BLaER1 (cell line): ENCODE measurements around the gene CAMK2A.
"Not testable (repeated sequence)": the region's sequence is repeated elsewhere in the genome, so short reads cannot be mapped to it uniquely, and the experiment has no call there.

Source experiments
- H3K27ac ChIP-seq: shearing (Covaris generic); formaldehyde crosslinking; 2 replicates; pipeline ENCODE4 v1.8.1; 2022
- H3K27me3 ChIP-seq: shearing (Covaris generic); formaldehyde crosslinking; 2 replicates; pipeline ENCODE4 v1.8.1; 2022
- H3K36me3 ChIP-seq: shearing (Covaris generic); formaldehyde crosslinking; 2 replicates; pipeline ENCODE4 v1.8.1; 2022
- H3K4me1 ChIP-seq: shearing (Covaris generic); formaldehyde crosslinking; 2 replicates; pipeline ENCODE4 v1.8.1; 2022
- H3K4me2 ChIP-seq: shearing (Covaris generic); formaldehyde crosslinking; 2 replicates; pipeline ENCODE4 v1.8.1; 2022
- H3K4me3 ChIP-seq: shearing (Covaris generic); formaldehyde crosslinking; 2 replicates; pipeline ENCODE4 v1.8.1; 2022
- H3K9ac ChIP-seq: shearing (Covaris generic); formaldehyde crosslinking; 2 replicates; pipeline ENCODE4 v1.8.1; 2022
- H3K9me3 ChIP-seq: shearing (Covaris generic); formaldehyde crosslinking; 2 replicates; pipeline ENCODE4 v1.8.1; 2022
- H4K20me1 ChIP-seq: shearing (Covaris generic); formaldehyde crosslinking; 2 replicates; pipeline ENCODE4 v1.8.1; 2022
- Cebpa-rat ChIP-seq: shearing (Covaris generic); IDR thresholded peaks from 2 replicates; pipeline ENCODE4 v1.8.1; 2022

The CAMK2A gene

DNA sequence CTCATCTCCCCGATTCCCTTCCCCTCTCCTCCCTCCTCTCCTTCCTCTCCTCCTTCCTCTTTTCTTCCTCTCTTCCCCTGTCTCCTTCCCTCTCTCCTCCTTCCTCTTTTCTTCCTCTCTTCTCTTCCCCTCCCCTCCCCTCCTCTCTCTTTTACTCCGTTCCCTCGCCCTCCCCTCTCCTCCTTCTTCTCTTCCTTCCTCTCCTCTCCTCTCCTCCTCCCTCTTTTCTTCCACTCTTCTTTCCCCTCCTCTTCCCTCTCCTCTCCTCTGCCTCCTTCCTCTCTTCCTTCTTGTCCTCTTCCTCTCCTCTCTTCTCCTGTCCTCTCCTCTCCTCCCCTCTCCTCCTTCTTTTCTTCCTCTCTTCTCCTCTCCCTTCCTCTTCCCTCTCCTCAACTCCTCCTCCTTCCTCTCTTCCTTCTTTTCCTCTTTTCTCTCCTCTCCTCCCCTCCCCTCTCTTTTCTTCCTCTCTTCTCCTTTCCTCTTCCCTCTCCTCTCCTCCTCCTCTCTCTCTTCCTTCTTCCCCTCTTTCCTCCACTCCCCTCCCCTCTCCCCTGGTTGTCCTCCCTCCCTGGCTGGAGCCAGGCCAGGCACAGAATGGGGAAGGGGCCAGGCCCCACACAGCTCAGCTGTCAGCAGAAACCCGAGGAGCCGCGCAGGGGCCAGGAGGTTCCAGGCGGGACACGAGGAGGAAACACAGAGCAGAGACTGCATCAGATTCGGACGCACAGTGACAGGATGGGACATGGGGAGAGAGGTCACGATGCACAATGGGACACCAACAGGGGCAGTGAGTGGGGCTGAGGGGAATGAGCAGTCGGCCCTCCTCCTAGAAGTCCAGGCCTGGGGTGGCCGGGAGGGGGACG is 48.0 kb downstream of the CAMK2A start:
- Histone ChIP-seq H3K36me3 (no peaks in the 10 kb centered on the region), H3K4me1 (no peaks in the 10 kb centered on the region), H3K4me2 (no peak overlapping the region), H3K9ac (no peak overlapping the region), H3K27me3 (no peaks in the 10 kb centered on the region), H3K9me3 (no peaks in the 10 kb centered on the region), H3K4me3 (no peak overlapping the region), H4K20me1 (no peaks in the 10 kb centered on the region), H3K27ac (no peak overlapping the region)
- no peak for TF ChIP-seq Cebpa-rat

DNA sequence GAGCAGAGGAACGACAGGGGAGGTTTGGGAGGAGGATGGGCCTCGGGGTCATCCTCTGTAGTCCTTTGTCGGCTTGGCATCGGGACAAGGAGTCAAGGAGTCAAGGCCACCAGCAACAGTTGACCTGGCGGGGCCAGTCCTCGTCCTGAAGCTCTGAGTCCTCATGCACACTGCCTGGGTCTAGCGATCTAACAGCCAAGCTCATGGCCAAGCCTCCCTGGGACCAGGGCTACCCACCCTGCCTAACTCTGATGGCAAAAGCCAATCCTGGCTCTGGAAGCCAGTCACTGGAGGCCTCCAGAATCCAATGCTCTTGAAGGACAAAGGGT is 49.8 kb downstream of the CAMK2A start:
- Histone ChIP-seq H3K4me1 (peaks cover 13% of the 10 kb centered on the region), H3K27me3 (no peaks in the 10 kb centered on the region), H3K27ac (no peak overlapping the region), H3K9ac (no peak overlapping the region), H3K36me3 (no peaks in the 10 kb centered on the region), H3K4me2 (no peak overlapping the region), H3K4me3 (no peak overlapping the region), H4K20me1 (no peaks in the 10 kb centered on the region), H3K9me3 (no peaks in the 10 kb centered on the region)
- TF ChIP-seq Cebpa-rat: no peak

DNA sequence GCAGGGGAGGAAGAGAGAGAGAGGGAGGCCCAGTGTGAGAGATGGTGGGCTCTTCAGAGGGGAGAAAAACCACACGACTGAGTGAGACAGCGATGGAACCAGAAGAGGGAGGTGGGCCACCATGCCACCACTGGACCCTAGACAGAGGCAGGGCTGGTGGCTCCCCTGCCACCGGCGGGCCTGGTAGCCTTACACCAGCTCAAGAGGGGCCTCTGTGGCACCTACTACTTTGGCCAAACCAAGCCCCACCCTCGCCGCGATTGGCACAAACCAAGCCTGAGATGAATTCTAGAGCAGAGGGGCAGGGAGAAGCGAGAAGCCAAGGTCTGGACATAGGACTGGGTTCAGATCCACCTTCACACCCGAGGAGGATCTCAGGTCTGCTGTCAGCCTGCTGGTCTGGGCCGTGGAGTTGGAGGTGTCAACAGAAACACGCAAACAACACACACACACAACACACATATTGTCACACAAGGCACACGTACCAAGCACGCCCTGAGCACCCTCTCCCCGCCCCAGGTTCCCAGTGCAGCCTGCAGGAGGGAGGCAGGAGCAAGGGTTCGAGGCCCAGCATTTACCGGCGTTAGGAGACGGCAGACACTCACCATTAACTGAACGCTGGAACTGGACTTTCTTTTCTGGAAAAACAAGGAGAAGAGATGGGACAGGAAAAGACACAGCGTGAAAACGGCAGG is 50.3 kb downstream of the CAMK2A start:
- Histone ChIP-seq H3K36me3 (no peaks in the 10 kb centered on the region), H3K9ac (no peak overlapping the region), H3K27ac (no peak overlapping the region), H3K4me3 (no peak overlapping the region), H3K9me3 (no peaks in the 10 kb centered on the region), H4K20me1 (no peaks in the 10 kb centered on the region), H3K27me3 (no peaks in the 10 kb centered on the region), H3K4me2 (no peak overlapping the region), H3K4me1 (peaks cover 17% of the 10 kb centered on the region)
- no peak for TF ChIP-seq Cebpa-rat

- Histone ChIP-seq H3K27ac (no peak overlapping the region), H3K9ac (no peak overlapping the region), H3K27me3 (no peaks in the 10 kb centered on the region), H3K9me3 (no peaks in the 10 kb centered on the region), H3K4me3 (no peak overlapping the region), H3K4me1 (peaks cover 17% of the 10 kb centered on the region), H3K4me2 (no peak overlapping the region), H4K20me1 (no peaks in the 10 kb centered on the region), H3K36me3 (no peaks in the 10 kb centered on the region)
- no peak for TF ChIP-seq Cebpa-rat
Measured at GRCh38 chr5:150238646-150239045, 50.9 kb downstream of the CAMK2A start.

- TF ChIP-seq Cebpa-rat: no peak
- Histone ChIP-seq H3K27me3 (no peaks in the 10 kb centered on the region), H3K4me3 (no peak overlapping the region), H4K20me1 (no peaks in the 10 kb centered on the region), H3K27ac (no peak overlapping the region), H3K9me3 (no peaks in the 10 kb centered on the region), H3K4me2 (no peak overlapping the region), H3K9ac (no peak overlapping the region), H3K4me1 (peaks cover 17% of the 10 kb centered on the region), H3K36me3 (no peaks in the 10 kb centered on the region)
Measured at GRCh38 chr5:150236981-150237754, 52.4 kb downstream of the CAMK2A start.

GRCh38 chr5:150236313-150236712 is 53.3 kb downstream of the CAMK2A start:
- no peak overlapping the region for H3K4me2 ChIP-seq
- H3K27me3 ChIP-seq: no peaks in the 10 kb centered on the region
- H3K4me1 ChIP-seq: peaks cover 17% of the 10 kb centered on the region
- no peak overlapping the region for H3K4me3 ChIP-seq
- no peaks in the 10 kb centered on the region for H4K20me1 ChIP-seq
- H3K27ac ChIP-seq: no peak overlapping the region
- H3K36me3 ChIP-seq: no peaks in the 10 kb centered on the region
- no peaks in the 10 kb centered on the region for H3K9me3 ChIP-seq
- no peak for TF ChIP-seq Cebpa-rat
- no peak overlapping the region for H3K9ac ChIP-seq

DNA sequence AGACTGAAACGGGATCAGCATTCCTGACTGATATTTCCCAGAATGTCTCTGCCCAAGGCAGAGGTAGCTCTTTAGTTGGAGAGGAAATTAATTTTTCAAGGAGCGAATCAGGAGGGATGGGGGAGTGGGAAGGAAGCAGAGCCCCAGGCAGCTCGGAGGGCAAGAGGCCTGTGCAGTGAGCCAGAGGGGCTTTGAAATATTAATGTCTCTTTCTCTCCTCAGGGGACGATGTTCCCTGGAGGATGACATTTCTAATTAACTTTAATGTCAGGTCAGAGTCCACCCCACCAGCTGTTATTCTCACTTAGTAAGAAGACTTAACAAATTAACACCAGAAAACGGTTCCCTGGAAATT is 54.1 kb downstream of the CAMK2A start:
- H4K20me1 ChIP-seq: no peaks in the 10 kb centered on the region
- H3K9me3 ChIP-seq: no peaks in the 10 kb centered on the region
- H3K9ac ChIP-seq: no peak overlapping the region
- no peaks in the 10 kb centered on the region for H3K36me3 ChIP-seq
- H3K4me3 ChIP-seq: no peak overlapping the region
- peaks cover 17% of the 10 kb centered on the region for H3K4me1 ChIP-seq
- peak overlapping the region; percentile 52 for H3K4me2 ChIP-seq
- H3K27ac ChIP-seq: no peak overlapping the region
- no peaks in the 10 kb centered on the region for H3K27me3 ChIP-seq
- no peak for TF ChIP-seq Cebpa-rat

- H3K36me3 ChIP-seq: no peaks in the 10 kb centered on the region
- H3K4me2 ChIP-seq: peak overlapping the region; percentile 52
- H3K27me3 ChIP-seq: no peaks in the 10 kb centered on the region
- peaks cover 17% of the 10 kb centered on the region for H3K4me1 ChIP-seq
- no peak overlapping the region for H3K9ac ChIP-seq
- TF ChIP-seq Cebpa-rat: no peak
- H3K4me3 ChIP-seq: no peak overlapping the region
- no peaks in the 10 kb centered on the region for H3K9me3 ChIP-seq
- no peaks in the 10 kb centered on the region for H4K20me1 ChIP-seq
- H3K27ac ChIP-seq: no peak overlapping the region
Measured at GRCh38 chr5:150234576-150235499, 54.7 kb downstream of the CAMK2A start.

- H3K36me3 ChIP-seq: not testable (repeated sequence)
- H3K4me1 ChIP-seq: peaks cover 17% of the 10 kb centered on the region
Measured at GRCh38 chr5:150233706-150234105, 55.9 kb downstream of the CAMK2A start.

More at GRCh38 chr5:150233706-150234105, 55.9 kb downstream of the CAMK2A start:
- not testable (repeated sequence) for H3K4me3 ChIP-seq, H3K9ac ChIP-seq, H3K27ac ChIP-seq, H3K4me2 ChIP-seq, H3K9me3 ChIP-seq, H3K27me3 ChIP-seq, H4K20me1 ChIP-seq
